ENCODE data around the gene VTI1A.

- TF ChIP-seq CTCF (IDR thresholded peaks at IDR 0.05) (no peak), POLR2A (IDR thresholded peaks at IDR 0.05) (no peak)
Measured at GRCh38 chr10:112487964-112488363, 40.9 kb downstream of the VTI1A start.

All from esophagus squamous epithelium (tissue), 4 donors.